ENCODE results near the gene PALLD. TPM values are rescaled to one million over a fixed set of nuclear protein-coding genes. Genes with fewer than 3 reads are reported as not detected.

The PALLD gene
- polyA plus RNA-seq, 3 donors = 6.1 to 11.8 (median 9.9) TPM

DNA sequence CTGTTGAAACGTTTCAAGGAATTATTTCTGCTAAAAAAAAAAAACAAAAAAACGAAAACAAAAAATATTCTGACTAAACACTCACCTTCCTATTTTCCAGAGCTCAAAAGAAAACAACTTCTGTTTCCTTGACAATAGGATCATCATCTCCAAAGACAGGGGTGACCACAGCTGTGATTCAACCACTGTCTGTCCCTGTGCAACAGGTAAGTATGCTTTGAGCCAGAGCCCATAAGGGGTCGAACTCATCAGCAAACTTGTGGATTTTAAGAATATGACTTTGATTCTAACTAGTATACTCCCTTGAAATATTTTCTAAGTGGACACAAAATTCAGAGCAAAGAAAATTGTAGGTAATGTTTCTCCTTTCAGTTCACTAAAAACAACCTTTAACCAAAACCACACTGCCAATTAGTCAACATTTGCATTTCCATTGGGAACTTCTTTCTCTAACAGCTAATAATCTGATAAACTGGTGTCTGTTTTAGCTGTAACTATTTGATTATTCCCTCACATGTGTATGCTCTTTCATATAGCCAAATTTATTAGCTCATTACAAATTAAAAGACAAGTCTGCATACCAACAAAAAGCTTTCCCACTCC lies 186.1 kb downstream of the PALLD start:
- DNase-seq = no peak
- no peak overlapping the region for H3K4me2 ChIP-seq (replicated peaks; ENCODE audit: extremely low read depth, low read length, poor library complexity, severe bottlenecking)
- Mint-ChIP-seq H3K4me3 (no peak overlapping the region), H3K27me3 (ENCODE audit: low read depth in 3 of 3) (peaks cover 0 to 3% (median 2%) of the 10 kb centered on the region in 3 donors), H3K36me3 (no peaks in the 10 kb centered on the region), H3K9me3 (peaks cover 0 to 3% (median 0%) of the 10 kb centered on the region in 7 donors), H3K27ac (no peak overlapping the region), H3K4me1 (peaks cover 4% of the 10 kb centered on the region)
- H3K27me3 ChIP-seq (ENCODE audit: control insufficient read depth in 2 of 2, insufficient read depth in 2 of 2, low read length in 2 of 2) = no peaks in the 10 kb centered on the region
- H3K9ac ChIP-seq (ENCODE audit: insufficient read depth, low read length, poor library complexity, severe bottlenecking) = no peak overlapping the region
- H3K4me3 ChIP-seq (replicated peaks in 1 of 3; ENCODE audit: low read depth in 2 of 3, low read length in 3 of 3) = no peak overlapping the region
- WGBS (ENCODE audit: insufficient coverage) = no CpG with 5 or more reads among the region's 3 CpGs
- TF ChIP-seq, protein P1, sequence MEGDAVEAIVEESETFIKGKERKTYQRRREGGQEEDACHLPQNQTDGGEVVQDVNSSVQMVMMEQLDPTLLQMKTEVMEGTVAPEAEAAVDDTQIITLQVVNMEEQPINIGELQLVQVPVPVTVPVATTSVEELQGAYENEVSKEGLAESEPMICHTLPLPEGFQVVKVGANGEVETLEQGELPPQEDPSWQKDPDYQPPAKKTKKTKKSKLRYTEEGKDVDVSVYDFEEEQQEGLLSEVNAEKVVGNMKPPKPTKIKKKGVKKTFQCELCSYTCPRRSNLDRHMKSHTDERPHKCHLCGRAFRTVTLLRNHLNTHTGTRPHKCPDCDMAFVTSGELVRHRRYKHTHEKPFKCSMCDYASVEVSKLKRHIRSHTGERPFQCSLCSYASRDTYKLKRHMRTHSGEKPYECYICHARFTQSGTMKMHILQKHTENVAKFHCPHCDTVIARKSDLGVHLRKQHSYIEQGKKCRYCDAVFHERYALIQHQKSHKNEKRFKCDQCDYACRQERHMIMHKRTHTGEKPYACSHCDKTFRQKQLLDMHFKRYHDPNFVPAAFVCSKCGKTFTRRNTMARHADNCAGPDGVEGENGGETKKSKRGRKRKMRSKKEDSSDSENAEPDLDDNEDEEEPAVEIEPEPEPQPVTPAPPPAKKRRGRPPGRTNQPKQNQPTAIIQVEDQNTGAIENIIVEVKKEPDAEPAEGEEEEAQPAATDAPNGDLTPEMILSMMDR (IDR thresholded peaks at IDR 0.05) = no peak
- no peaks in the 10 kb centered on the region for H3K9me3 ChIP-seq (replicated peaks in 1 of 2; ENCODE audit: control insufficient read depth in 1 of 2, insufficient read depth in 1 of 2, low read length in 2 of 2)
- H4K20me1 ChIP-seq (ENCODE audit: insufficient read depth, low read length) = no peaks in the 10 kb centered on the region
- H3K36me3 ChIP-seq (replicated peaks in 1 of 2; ENCODE audit: control insufficient read depth in 1 of 2, insufficient read depth in 2 of 2, low read length in 2 of 2) = no peaks in the 10 kb centered on the region
- H2AFZ ChIP-seq (ENCODE audit: insufficient read depth, low read depth, low read length, poor library complexity, severe bottlenecking) = no peak overlapping the region
- no peak overlapping the region for H3K27ac ChIP-seq (ENCODE audit: low read depth in 1 of 2, low read length in 2 of 2)
- H3K4me1 ChIP-seq (ENCODE audit: control insufficient read depth in 1 of 2, insufficient read depth in 2 of 2, low read length in 2 of 2) = no peaks in the 10 kb centered on the region
- intact Hi-C loops (cut with micrococcal nuclease) = no loop called here
- no peaks in the 10 kb centered on the region for H3K79me2 ChIP-seq (ENCODE audit: insufficient read depth, low read length)

DNA sequence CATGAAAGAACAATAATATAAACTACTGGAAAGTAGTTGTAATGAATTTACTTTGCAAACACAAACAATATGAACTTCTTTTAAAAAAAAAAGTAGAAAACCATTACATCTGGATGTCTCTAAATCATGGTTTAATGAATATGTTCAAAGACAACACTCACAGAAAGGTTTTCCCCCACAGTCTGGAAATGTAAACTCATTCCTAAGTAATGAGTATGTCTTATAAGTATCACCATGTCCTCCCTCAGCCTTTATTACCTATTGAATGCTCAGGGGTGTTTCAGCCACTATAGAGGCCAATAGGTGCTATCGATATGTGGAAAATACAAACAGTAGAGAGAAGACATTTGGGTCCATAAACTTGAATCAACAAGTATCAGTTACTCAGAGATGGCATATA lies 186.7 kb downstream of the PALLD start:
- no peak overlapping the region for H3K27ac Mint-ChIP-seq
- H3K4me3 Mint-ChIP-seq = no peak overlapping the region
- peaks cover 4% of the 10 kb centered on the region for H3K4me1 Mint-ChIP-seq
- H3K4me1 ChIP-seq (ENCODE audit: control insufficient read depth in 1 of 2, insufficient read depth in 2 of 2, low read length in 2 of 2) = no peaks in the 10 kb centered on the region
- no CpG with 5 or more reads among the region's 1 CpG for WGBS (ENCODE audit: insufficient coverage)
- H3K27ac ChIP-seq (ENCODE audit: low read depth in 1 of 2, low read length in 2 of 2) = no peak overlapping the region
- H3K9me3 ChIP-seq (replicated peaks in 1 of 2; ENCODE audit: control insufficient read depth in 1 of 2, insufficient read depth in 1 of 2, low read length in 2 of 2) = no peaks in the 10 kb centered on the region
- no peak overlapping the region for H3K4me3 ChIP-seq (replicated peaks in 1 of 3; ENCODE audit: low read depth in 2 of 3, low read length in 3 of 3)
- intact Hi-C loops (cut with micrococcal nuclease) = no loop called here
- H3K79me2 ChIP-seq (ENCODE audit: insufficient read depth, low read length) = no peaks in the 10 kb centered on the region
- peaks cover 0 to 3% (median 3%) of the 10 kb centered on the region in 3 donors for H3K27me3 Mint-ChIP-seq (ENCODE audit: low read depth in 3 of 3)
- H3K9me3 Mint-ChIP-seq = peaks cover 0 to 1% (median 0%) of the 10 kb centered on the region in 7 donors
- no peaks in the 10 kb centered on the region for H3K27me3 ChIP-seq (ENCODE audit: control insufficient read depth in 2 of 2, insufficient read depth in 2 of 2, low read length in 2 of 2)
- H3K9ac ChIP-seq (ENCODE audit: insufficient read depth, low read length, poor library complexity, severe bottlenecking) = no peak overlapping the region
- no peak overlapping the region for H3K4me2 ChIP-seq (replicated peaks; ENCODE audit: extremely low read depth, low read length, poor library complexity, severe bottlenecking)
- TF ChIP-seq, protein P1 (IDR thresholded peaks at IDR 0.05) = no peak
- no peaks in the 10 kb centered on the region for H3K36me3 Mint-ChIP-seq
- H4K20me1 ChIP-seq (ENCODE audit: insufficient read depth, low read length) = no peaks in the 10 kb centered on the region
- H3K36me3 ChIP-seq (replicated peaks in 1 of 2; ENCODE audit: control insufficient read depth in 1 of 2, insufficient read depth in 2 of 2, low read length in 2 of 2) = no peaks in the 10 kb centered on the region
- no peak overlapping the region for H2AFZ ChIP-seq (ENCODE audit: insufficient read depth, low read depth, low read length, poor library complexity, severe bottlenecking)
- DNase-seq = no peak

All from CD14-positive monocyte (primary cell).